GM21447 (cell line): ENCODE data around the gene IFNL3.
"Not testable (repeated sequence)": the region's sequence is repeated elsewhere in the genome, so short reads cannot be mapped to it uniquely, and the experiment has no call there.

Source experiments
- ATAC-seq: cut with Tn5 transposase; IDR thresholded peaks from one replicate; pipeline ENCODE4 v1.9.1; 2021; ENCODE audit not compliant: unreplicated experiment

The IFNL3 gene

DNA sequence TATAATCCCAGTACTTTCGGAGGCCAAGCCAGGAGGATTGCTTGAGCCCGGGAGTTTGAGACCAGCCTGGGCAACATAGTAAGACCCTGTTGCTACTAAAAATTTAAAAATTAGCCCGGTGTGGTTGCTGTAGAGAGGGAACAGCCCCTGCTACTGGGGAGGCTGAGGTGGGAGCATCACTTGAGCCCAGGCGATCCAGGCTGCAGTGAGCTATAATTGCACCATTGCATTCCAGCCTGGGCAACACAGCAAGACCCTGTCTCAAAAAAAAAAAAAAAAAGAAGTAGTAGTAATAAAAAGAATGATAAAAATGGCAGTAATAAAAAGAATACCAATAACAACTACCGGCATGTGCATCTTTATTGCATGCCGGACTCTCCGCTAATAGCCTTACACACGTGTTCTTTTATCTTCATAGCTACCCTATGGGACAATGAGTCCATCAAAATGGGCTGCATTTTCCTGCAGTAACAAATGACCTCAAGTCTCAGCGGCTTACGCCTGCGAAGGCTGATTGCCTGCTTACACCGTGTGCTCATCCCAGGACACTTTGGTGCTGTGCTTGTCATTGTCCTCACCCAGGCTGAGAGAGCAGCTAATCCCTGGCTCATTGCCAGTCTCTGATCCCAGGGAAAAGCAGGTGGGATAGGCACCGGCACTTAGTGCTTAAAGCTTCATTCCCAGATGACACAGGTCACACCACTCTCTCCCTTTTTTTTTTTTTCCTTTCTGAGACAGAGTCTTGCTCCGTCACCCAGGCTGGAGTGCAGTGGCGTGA lies 26.4 kb downstream of the IFNL3 start:
- ATAC-seq = no peak

DNA sequence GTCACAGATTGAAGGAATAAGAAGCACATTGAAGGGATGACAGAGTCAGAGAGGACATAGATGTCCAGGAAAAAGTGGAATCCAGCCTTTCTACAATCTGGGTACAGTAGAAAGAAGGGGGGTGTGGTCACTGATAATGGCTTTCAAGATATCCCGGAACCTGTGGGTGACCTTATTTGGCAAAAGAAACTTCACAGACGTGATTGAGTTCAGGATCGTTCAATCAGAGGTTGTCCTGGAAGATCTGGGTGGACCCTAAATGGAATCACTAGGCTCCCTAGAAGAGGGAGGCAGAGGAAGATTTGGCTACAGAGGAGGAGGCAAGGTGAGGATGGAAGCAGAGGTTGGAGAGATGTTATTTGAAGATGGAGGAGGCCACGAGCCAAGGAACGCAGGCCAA lies 27.7 kb downstream of the IFNL3 start:
- no peak for ATAC-seq

DNA sequence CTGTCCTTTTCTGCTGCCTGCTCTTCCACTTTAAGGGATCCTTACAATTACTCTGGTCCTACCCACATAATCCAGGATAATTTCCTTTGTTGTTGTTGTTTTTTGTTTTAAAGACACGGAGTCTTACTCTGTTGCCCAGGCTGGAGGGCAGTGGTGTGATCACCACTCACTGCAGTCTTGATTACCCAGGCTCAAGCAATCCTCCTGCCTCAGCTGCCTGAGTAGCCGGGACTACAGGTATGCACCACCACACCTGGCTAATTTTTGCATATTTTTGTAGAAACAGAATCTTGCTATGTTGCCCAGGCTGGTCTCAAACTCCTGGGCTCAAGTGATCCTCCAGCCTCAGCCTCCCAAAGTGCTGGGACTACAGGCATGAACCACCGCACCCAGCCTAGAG lies 29.5 kb downstream of the IFNL3 start:
- not testable (repeated sequence) for ATAC-seq

DNA sequence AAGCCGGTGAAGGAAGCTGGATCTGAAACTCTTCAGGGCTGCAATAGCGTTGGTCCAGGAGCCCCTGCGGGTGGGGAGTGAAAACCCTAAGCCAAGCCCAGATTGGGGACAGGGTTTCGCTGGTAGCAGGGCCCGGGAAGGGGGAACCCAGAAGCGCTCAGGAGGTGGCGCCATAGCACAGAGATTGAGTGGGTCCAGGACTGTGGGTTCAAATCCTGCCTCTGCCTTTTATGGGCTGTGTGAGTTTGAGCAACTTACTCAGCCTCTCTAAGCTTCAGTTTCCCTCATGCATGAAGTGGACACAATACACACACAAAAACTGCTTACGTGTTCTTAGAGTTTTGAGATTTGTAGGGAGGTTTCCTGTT lies 32.4 kb downstream of the IFNL3 start:
- ATAC-seq = no peak

DNA sequence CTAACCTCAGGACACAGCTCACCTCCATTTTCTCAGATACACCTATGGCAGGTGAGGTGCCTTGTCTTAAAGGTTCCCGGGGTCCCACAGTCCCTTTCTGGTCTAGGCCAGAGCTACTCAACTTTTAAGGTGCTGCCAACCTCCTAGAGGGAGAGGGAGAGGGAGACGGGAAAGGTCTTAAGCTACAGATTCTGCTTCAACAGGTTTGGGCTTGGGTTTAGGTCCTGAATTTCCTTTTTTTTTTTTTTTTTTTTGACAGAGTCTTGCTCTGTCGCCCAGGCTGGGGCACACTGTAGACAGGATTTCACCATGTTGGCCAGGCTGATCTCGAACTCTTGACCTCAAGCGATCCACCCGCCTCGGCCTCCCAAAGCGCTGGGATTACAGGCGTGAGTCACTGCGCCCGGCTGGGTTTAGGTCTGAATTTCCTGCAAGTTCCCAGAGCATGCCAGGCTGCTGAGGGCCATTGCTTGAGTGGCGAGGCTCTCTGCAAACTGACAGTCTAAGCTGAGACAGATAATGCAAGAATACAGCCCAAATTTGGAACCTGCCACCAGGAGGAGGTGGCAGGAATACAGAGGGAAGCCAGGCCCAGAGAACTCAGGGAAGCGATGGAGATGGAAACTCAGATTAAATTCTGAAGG lies 33.0 kb downstream of the IFNL3 start:
- no peak for ATAC-seq

DNA sequence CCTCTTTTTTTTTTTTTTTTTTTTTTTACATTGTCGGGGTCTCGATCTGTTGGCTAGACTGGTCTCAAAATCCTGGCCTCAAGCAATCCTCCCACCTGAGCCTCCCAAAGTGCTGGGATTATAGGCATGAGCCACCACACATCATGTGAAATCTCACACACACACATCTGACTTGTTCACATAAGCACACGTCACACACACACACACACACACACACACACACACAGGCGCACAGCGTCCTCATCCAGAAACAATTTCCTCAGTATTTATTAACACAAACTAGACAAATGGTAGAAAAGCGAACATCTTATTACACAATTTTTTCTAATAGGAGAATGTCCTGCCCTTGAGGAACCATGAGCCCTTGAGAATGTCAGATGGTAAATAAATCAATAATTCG lies 35.6 kb downstream of the IFNL3 start:
- ATAC-seq = no peak

DNA sequence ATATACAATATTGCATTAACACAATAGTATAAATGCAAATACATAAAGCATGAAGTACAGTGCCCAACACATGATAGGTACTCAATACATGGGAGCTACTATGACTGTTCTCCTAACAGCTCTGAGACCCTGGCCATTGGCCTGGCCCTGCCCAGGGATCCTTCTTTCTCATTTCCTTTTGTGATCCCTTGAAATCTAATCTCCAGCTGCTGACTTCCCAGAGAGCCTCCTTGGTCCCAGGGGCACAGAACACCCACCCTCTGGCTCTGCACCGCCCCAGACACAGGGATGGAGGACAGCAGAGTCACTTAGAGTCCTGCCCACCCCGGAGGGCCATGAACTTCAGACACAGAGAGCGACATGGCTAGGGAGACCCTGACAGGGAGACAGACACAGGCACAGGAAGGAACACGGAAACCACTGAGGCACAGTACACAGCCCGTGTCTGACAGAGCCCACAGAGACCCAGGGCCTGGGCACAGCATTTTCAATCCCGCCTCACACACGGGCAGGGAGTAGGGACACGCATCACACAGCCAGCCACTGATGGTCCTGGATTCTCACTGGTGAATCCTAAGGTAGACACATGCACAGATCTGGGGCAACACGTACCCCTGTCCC lies 36.5 kb downstream of the IFNL3 start:
- ATAC-seq = no peak

DNA sequence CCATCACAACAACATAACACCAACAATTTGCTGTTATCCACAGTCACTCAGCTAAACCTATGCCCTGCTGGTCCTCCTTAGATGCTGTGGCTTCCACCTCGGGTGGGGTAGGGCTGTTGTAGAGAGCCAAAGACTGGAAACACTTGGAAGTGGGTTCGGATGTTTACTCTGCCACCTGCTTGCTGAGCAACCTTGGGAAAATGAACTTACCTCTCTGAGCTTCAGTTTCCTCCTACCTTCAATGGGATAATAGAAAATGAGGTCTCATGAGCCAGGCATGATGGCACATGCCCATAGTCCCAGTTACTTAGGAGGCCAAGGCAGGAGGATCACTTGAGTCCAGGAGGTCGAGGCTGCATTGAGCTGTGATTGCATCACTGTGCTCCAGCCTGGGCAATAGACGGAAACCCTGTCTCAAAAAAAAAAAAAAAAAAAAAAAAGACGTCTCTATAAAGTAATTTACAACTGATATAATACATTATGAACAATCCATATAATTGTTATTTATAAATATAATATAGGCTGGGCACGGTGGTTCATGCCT lies 37.4 kb downstream of the IFNL3 start:
- no peak for ATAC-seq

DNA sequence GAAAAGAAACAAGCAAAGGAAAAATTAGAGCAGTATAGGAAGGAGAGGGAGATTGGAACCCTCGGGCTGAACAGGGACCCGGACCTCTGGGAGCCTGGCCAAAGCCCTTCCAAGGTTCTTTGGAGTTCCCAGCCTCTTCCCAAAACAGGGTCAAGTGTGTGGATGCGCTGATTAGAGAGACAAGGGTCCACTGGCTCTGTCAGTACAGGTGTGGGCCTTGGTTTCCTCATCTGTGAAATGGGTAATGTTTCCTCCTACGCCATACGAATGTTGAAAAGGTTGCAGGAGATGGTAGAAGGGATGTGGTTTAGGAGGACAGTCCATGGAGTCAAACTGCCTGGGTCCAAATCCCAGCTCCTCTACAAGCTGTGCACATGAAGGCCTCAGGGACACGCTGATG lies 38.7 kb downstream of the IFNL3 start:
- no peak for ATAC-seq

DNA sequence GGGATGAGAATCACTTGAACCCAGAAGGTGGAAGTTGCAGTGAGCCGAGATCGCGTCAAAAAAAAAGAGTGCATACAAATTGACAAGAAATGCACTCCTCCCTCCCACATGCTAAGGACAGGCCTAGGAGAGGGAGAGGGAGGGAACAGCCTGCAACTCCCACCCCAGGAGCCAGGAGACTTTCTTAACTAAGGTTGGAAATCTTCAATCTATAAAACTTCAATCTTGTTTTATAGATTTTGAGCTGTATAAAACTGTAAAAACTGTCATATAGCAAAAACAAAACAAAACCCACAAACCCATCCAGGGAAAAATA lies 39.4 kb downstream of the IFNL3 start:
- no peak for ATAC-seq

DNA sequence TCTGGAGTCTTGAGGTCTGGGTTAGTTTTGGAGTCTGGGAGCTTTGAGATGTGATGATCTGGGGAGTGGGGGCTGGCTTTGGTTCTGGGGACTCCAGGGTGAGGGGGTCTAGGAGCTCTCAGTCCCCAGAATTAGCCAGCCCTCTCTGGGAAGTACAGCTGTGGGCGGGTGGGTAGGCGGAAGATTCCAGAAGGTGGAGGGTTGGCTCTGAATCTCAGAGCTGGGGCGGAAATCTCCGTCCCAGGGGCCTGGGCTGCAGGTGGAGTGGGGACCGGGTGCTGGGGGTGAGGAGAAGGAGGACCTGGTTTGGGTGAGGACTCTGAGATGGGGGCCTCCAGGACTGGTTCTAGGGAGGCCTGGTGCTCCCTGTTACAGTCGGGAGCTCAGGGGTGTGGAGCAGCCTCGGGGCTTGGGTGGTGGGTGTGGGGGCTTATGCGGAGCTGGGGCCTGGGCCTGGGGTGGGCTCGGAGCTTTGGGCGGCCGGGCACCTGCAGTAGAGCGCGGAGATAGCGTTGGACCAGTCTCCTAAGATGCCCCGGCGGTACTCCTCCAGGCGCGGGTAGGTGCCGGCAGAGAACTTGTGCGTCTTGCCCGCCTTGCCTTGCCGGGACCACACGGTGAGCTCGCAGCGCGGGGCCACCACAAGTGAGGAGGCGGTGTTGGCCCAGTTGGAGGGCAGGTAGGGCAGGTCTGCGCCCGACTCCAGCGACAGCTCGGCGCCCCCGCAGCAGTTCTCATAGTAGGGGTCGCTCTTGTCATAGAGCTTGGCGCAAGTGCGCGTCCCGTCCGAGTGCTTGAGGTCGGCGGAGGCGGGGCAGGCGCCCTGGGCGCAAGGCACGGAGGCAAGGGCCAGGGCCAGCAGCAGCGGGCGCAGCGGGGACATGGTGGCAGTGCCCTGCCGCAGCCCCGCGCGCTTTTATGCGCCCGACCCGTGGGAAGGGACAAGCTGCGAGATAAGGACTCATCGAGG lies 41.1 kb downstream of the IFNL3 start, which contains the start of gene SYCN:
TSS of gene SYCN (minus strand) at position 892 of the 970 bp plus-strand sequence. CDS start at position 883, 9 bp downstream.
- ATAC-seq = no peak

DNA sequence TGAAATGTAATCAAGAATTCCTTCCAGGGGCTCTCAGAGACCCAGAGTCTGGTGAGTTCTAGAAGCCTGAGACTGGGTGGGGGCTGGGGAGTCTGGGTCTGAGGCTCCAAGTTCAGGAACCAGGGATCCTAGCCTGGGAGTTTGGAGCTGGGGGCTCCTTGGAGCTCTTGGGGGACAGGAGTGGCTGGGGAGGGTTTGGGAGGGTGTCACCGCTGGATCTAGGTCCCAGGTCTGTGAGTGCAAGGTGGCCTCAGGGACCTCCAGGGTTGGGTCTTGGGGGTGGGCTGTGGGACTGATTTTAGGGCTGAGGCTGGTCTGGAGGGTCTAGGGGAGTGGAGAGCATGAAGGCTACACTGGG lies 41.8 kb downstream of the IFNL3 start:
- ATAC-seq = no peak

DNA sequence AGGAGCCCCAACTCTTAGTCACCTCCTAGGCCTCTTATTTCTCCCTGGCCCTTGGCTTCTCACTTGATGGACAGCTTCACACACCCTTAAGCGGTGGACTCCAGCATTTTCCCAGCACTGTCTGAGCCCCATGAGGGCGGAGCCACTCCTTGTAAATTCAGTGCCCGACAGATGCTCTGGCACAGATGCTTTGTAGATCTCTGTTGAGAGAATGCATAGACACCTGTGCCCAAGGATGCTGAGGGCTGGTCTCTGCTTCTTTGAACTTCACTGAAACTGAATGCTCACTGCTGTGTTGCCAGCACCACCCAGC lies 44.0 kb downstream of the IFNL3 start:
- no peak for ATAC-seq

DNA sequence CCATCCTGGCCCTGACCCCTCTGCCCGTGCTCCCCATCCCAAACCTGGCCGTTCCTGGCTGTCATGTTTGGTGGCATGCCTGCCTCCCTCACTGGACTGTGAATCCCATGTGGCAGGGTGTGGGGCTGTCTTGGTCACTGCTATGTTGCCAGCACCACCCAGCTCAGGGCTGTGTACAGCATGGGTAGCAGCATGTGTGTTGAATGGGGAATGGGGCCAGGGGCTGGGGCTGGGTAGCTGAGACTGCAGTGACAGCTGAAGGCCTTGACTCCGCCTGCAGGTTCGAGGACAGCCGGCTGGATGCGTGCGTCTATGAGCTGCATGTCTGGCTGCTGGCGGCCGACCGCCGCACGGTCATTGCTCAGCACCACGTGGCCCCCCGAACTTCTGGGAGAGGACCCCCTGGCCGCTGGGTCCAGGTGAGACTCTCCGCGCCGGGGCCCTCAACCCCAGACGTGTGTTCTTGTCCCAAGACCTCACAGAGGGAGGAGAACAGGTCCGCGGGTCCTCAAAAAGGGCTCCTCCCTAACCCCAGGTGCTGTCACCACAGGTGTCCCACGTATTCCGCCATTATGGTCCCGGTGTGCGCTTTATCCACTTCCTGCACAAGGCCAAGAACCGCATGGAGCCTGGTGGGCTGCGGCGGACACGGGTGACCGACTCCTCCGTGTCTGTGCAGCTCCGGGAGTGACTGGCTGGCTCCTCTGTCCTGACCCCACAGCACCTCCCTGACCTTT lies 44.6 kb downstream of the IFNL3 start:
- ATAC-seq = no peak

DNA sequence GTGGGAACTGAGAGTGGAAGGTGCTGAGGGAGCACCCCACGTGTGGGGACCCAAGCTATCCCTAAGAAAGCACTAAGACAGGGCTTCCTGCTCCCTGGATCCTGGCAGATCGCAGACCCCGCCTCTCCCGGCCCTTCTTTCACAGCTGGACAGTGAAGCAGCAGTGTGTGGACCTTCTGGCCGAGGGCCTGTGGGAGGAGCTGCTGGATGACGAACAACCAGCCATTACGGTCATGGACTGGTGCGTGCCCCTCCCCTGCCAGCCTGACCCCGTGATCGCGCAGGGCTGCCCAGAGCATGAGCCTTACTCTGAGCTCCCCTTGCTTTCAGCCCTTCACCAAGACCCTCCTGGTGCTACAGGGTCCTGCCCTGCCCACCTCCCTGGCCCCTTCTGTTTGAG lies 45.8 kb downstream of the IFNL3 start:
- no peak for ATAC-seq

DNA sequence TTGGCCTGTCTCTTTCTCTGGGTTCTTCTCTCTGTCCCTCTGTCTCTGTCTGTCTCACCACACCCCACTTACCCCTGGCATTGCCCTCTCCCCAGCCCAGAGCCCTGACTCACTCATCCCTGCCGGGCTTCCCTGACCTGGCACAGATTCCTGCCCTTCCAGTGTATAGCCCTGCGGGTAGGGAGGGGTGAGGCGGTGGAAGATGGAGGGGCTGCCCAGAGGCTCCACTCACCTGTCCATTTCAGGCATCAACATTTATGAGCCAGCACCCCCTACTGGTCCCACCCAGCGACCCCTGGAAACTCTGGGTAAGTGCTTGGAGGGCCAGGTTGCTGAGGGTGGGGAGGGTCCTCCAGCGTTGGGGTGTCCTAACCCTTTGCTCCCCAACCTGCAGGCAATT lies 47.0 kb downstream of the IFNL3 start:
- no peak for ATAC-seq

DNA sequence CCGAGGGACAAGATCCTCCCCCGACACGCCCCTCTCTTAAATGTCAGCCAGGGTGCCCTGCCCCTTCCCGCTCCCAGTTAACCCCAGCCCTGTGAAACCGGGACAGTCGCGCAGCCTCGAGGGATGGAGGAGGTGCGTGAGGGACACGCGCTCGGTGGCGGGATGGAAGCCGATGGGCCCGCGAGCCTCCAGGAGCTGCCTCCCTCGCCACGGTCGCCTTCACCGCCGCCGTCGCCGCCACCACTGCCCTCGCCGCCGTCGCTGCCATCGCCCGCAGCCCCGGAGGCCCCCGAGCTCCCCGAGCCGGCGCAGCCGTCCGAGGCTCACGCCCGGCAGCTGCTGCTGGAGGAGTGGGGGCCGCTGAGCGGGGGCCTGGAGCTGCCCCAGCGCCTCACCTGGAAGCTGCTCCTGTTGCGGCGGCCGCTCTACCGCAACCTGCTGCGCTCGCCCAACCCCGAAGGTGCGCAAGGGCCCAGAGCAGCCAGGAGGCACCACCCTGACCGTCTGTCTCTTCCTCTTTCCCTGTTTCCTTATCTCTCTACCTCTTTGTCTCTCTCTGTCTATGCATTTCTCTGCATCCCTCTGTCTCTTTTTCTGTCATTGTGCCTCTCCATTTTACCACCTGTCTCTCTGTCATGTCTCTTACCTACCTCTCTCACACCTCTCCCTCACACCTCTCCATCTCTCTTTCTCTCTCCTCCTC lies 47.8 kb downstream of the IFNL3 start, which contains the start of gene NCCRP1:
TSS of gene NCCRP1 (plus strand) at position 105 of the 703 bp plus-strand sequence. CDS start at position 124, 19 bp downstream.
- no peak for ATAC-seq

DNA sequence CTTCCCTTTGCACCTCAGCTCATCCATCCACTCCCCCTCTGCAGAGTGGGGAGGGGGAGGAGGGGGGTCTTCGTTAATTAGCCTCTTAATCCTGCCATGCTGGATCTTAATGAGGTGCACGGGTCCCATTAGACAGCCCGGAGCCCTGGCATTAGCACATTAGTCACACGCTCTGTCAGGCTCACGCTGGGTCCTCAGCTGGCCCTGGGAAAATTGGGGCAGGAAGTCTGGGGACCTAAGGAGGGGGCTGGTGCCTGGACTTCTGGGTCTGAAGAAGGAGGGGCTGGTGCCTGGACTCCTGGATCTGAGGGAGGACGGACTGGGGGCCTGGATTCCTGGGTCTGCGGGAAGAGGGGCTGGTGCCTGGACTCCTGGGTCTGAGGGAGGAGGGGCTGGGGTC lies 48.5 kb downstream of the IFNL3 start:
- ATAC-seq = no peak

DNA sequence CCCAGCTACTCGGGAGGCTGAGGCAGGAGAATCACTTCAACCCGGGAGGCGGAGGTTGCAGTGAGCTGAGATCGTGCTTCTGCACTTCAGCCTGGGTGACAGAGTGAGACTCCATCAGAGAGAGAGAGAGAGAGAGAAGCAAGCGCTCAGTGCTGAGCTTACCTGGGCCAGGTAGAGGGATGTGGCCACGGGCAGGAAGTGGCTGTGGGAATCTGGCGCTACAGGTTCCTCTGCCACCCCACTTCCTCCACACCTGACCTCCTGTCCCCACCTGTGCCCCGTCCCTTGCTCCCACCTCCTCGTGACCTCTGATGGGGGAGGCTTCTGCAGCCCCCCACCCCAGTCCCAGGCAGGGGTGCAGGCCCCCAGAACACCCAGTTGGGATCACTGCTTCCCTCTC lies 49.1 kb downstream of the IFNL3 start:
- no peak for ATAC-seq
